ENCODE measurements around the gene RNASEH2A. TPM values are rescaled to one million over a fixed set of nuclear protein-coding genes. Genes with fewer than 3 reads are reported as not detected.

RNASEH2A gene
- polyA plus RNA-seq, 1 donor from 2014 or later: 28.2 TPM

- no peak overlapping the region for H3K4me2 ChIP-seq (ENCODE audit: low read length)
- H3F3A ChIP-seq (ENCODE audit: insufficient read depth, low read length, poor library complexity, severe bottlenecking): no peaks in the 10 kb centered on the region
- H3K9me2 ChIP-seq (ENCODE audit: insufficient read depth, low read length): no peaks in the 10 kb centered on the region
- H3K27me3 ChIP-seq (ENCODE audit: insufficient read depth, low read depth, low read length): no peaks in the 10 kb centered on the region
- no peak overlapping the region for H3K4me3 ChIP-seq (ENCODE audit: low read length)
- no peak overlapping the region for H3K27ac ChIP-seq (ENCODE audit: low read length)
- H4K20me1 ChIP-seq (ENCODE audit: insufficient read depth): peaks cover 10% of the 10 kb centered on the region
- no peaks in the 10 kb centered on the region for H3K9me3 ChIP-seq (ENCODE audit: low read length)
- H3K9ac ChIP-seq (ENCODE audit: low read length): no peak overlapping the region
- peaks cover 15% of the 10 kb centered on the region for H3K36me3 ChIP-seq (ENCODE audit: insufficient read depth, low read length)
- no peak overlapping the region for H2AFZ ChIP-seq (ENCODE audit: low read depth, low read length)
- peak; percentile 86 for TF ChIP-seq RAD21 (conservative IDR thresholded peaks at IDR 0.05)
- peak; percentile 77 for TF ChIP-seq SMC3 (conservative IDR thresholded peaks at IDR 0.05; ENCODE audit: poor library complexity)
- TF ChIP-seq MXI1 (conservative IDR thresholded peaks at IDR 0.05; ENCODE audit: poor library complexity, severe bottlenecking): peak; percentile 17
- peak; percentile 93 for TF ChIP-seq CTCF (IDR thresholded peaks at IDR 0.05; ENCODE audit: poor library complexity, severe bottlenecking)
- TF ChIP-seq POLR2AphosphoS5 (IDR thresholded peaks at IDR 0.05): no peak
- no peak for TF ChIP-seq EZH2 (IDR thresholded peaks at IDR 0.05; ENCODE audit: borderline replicate concordance, insufficient read depth, low read length, poor library complexity, severe bottlenecking)
- no peak for TF ChIP-seq TAF1 (IDR thresholded peaks at IDR 0.05; ENCODE audit: low read depth)
- no peak for TF ChIP-seq EP300 (conservative IDR thresholded peaks at IDR 0.05; ENCODE audit: poor library complexity, severe bottlenecking)
- peaks cover 6% of the 10 kb centered on the region for H3K79me2 ChIP-seq (replicated peaks; ENCODE audit: insufficient read depth, low read length)
Measured at GRCh38 chr19:12847159-12848139, 41.1 kb downstream of the RNASEH2A start.

GRCh38 chr19:12856653-12857052 lies 50.3 kb downstream of the RNASEH2A start:
- Histone ChIP-seq H3K36me3 (ENCODE audit: insufficient read depth, low read length) (peaks cover 11% of the 10 kb centered on the region), H3K4me3 (ENCODE audit: low read length) (no peak overlapping the region), H3K79me2 (replicated peaks; ENCODE audit: insufficient read depth, low read length) (no peaks in the 10 kb centered on the region), H3K9me3 (ENCODE audit: low read length) (no peaks in the 10 kb centered on the region), H3F3A (ENCODE audit: insufficient read depth, low read length, poor library complexity, severe bottlenecking) (no peaks in the 10 kb centered on the region), H4K20me1 (ENCODE audit: insufficient read depth) (no peaks in the 10 kb centered on the region), H2AFZ (ENCODE audit: low read depth, low read length) (no peak overlapping the region), H3K27me3 (ENCODE audit: insufficient read depth, low read depth, low read length) (no peaks in the 10 kb centered on the region), H3K27ac (ENCODE audit: low read length) (no peak overlapping the region), H3K4me2 (ENCODE audit: low read length) (no peak overlapping the region), H3K9me2 (ENCODE audit: insufficient read depth, low read length) (no peaks in the 10 kb centered on the region), H3K9ac (ENCODE audit: low read length) (no peak overlapping the region)
- TF ChIP-seq CTCF (IDR thresholded peaks at IDR 0.05; ENCODE audit: poor library complexity, severe bottlenecking): no peak
- TF ChIP-seq EZH2 (IDR thresholded peaks at IDR 0.05; ENCODE audit: borderline replicate concordance, insufficient read depth, low read length, poor library complexity, severe bottlenecking): no peak

Data from neural cell (in vitro differentiated cells).